Left ventricle myocardium inferior (tissue), 1 donor: ENCODE results near the gene TPT1. TPM values are rescaled to one million over a fixed set of nuclear protein-coding genes. Genes with fewer than 3 reads are reported as not detected.

ENCODE experiments used
- DNase-seq: peaks from one replicate; pipeline ENCODE4 v3.0.0-alpha.2; 2020
- H3K27ac ChIP-seq: fragments of 200-600 bp; replicated peaks from 2 replicates; pipeline ENCODE4 v1.8.0; 2021
- H3K27me3 ChIP-seq: fragments of 200-600 bp; 2 replicates; pipeline ENCODE4 v1.8.0; 2021; ENCODE audit warnings: low read depth
- H3K36me3 ChIP-seq: fragments of 200-600 bp; 2 replicates; pipeline ENCODE4 v1.8.0; 2021
- H3K4me1 ChIP-seq: fragments of 200-600 bp; 2 replicates; pipeline ENCODE4 v1.8.0; 2021
- H3K4me3 ChIP-seq: fragments of 200-600 bp; 2 replicates; pipeline ENCODE4 v1.8.0; 2021; ENCODE audit warnings: mild to moderate bottlenecking, moderate library complexity
- H3K9me3 ChIP-seq: fragments of 200-600 bp; replicated peaks from 2 replicates; pipeline ENCODE4 v1.8.0; 2021
- CTCF ChIP-seq: fragments of 200-600 bp; IDR thresholded peaks from 2 replicates; pipeline ENCODE4 v1.8.0; 2021; ENCODE audit warnings: antibody characterized with exemption, mild to moderate bottlenecking, borderline replicate concordance
- intact Hi-C: fragments of 100-400 bp; cut with micrococcal nuclease; formaldehyde crosslinking; loops from one replicate; pipeline ENCODE4 v1.11.0; 2022
- total RNA-seq: library from RNA; stranded (reverse); fragmentation: NEBNext Ultra II Directional; extraction: Animal tissue kit (Norgen Biotek cat#: 25700); gene quantifications from one replicate; pipeline ENCODE4 v1.2.1, GENCODE V29; 2021
- donor health status: DM: no; HTN: yes; CAD: no; lungs with severe emphysema.

Gene TPT1
- total RNA-seq, 1 donor from 2014 or later = 4,332 TPM

- TF ChIP-seq CTCF = peak; percentile 73
- Histone ChIP-seq H3K36me3 (peaks cover 61% of the 10 kb centered on the region), H3K4me1 (peaks cover 68% of the 10 kb centered on the region), H3K9me3 (no peaks in the 10 kb centered on the region), H3K27me3 (no peaks in the 10 kb centered on the region), H3K27ac (peak overlapping the region; percentile 100), H3K4me3 (peak overlapping the region; percentile 93)
- DNase-seq = peak; percentile 92
- intact Hi-C loops = no loop called here
Observed at GRCh38 chr13:45340422-45341033, 455 bp downstream of the TPT1 start.

DNA sequence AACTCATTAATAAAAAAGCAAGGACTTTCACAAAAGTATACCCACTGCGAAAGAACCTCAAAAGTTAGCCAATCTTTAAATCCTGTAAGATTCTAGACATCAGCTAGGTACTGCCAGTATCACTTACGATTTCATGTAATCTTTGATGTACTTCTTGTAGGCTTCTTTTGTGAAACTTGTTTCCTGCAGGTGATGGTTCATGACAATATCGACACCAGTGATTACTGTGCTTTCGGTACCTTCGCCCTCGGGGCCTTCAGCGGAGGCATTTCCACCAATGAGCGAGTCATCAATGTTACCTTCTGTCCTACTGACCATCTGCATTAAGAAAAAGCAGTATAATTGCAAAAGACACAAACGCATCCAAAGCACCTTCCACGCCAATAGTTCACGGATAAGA is 1.1 kb downstream of the TPT1 start:
- Histone ChIP-seq H3K27ac (peak overlapping the region; percentile 100), H3K4me3 (peak overlapping the region; percentile 93), H3K36me3 (peaks cover 61% of the 10 kb centered on the region), H3K9me3 (no peaks in the 10 kb centered on the region), H3K27me3 (no peaks in the 10 kb centered on the region), H3K4me1 (peaks cover 75% of the 10 kb centered on the region)
- DNase-seq = no peak
- no peak for TF ChIP-seq CTCF
- intact Hi-C loops = no loop called here

GRCh38 chr13:45339399-45339798 is 1.6 kb downstream of the TPT1 start:
- DNase-seq = no peak
- no peaks in the 10 kb centered on the region for H3K27me3 ChIP-seq
- peaks cover 79% of the 10 kb centered on the region for H3K4me1 ChIP-seq
- intact Hi-C loops = no loop called here
- H3K27ac ChIP-seq = peak overlapping the region; percentile 100
- no peak for TF ChIP-seq CTCF
- H3K9me3 ChIP-seq = no peaks in the 10 kb centered on the region
- H3K36me3 ChIP-seq = peaks cover 58% of the 10 kb centered on the region
- peak overlapping the region; percentile 93 for H3K4me3 ChIP-seq

DNA sequence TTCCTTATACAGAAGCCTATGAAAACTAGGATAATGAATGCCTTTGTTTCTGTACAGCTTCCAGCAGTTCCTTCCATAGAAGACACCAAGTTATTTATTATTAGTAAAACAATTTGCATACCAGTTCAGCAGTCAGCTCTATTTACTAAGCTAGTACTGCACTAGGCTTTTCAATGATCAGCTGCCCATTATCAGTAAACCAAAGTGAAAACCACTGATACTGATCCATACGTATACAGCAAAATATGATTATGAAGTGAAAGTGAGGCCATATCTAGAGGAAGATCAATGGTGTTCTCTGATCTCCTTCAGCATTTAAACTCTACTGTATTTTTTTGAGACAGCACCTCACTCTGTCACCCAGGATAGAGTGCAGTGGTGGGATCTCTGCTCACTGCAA is 3.2 kb downstream of the TPT1 start:
- TF ChIP-seq CTCF = no peak
- peak overlapping the region; percentile 100 for H3K27ac ChIP-seq
- H3K9me3 ChIP-seq = no peaks in the 10 kb centered on the region
- H3K4me3 ChIP-seq = peak overlapping the region; percentile 93
- peaks cover 93% of the 10 kb centered on the region for H3K4me1 ChIP-seq
- DNase-seq = no peak
- peaks cover 60% of the 10 kb centered on the region for H3K36me3 ChIP-seq
- no peaks in the 10 kb centered on the region for H3K27me3 ChIP-seq
- intact Hi-C loops = no loop called here

- Histone ChIP-seq H3K27ac (no peak overlapping the region), H3K4me3 (peak overlapping the region; percentile 93), H3K4me1 (peaks cover 93% of the 10 kb centered on the region), H3K27me3 (no peaks in the 10 kb centered on the region), H3K36me3 (peaks cover 60% of the 10 kb centered on the region), H3K9me3 (no peaks in the 10 kb centered on the region)
- TF ChIP-seq CTCF = no peak
- intact Hi-C loops = no loop called here
- DNase-seq = no peak
Observed at GRCh38 chr13:45337395-45337794, 3.6 kb downstream of the TPT1 start.
